GM12864 (cell line): ENCODE results near the gene ZMIZ1.

ENCODE experiments used
- DNase-seq: peaks from one replicate; pipeline ENCODE4 v3.0.0-alpha.2; 2011; ENCODE audit warnings: low read depth
- H3K4me3 ChIP-seq: 2 replicates; pipeline ENCODE4 v1.5.1; 2011; ENCODE audit warnings: mild to moderate bottlenecking, low read depth, low read length, control low read depth
- CTCF ChIP-seq: IDR thresholded peaks from 2 replicates; pipeline ENCODE4 v1.5.1; 2011; ENCODE audit warnings: low read depth, mild to moderate bottlenecking, moderate library complexity, low read length, control low read depth, inconsistent platforms; ENCODE audit errors: missing control alignments

The ZMIZ1 gene

GRCh38 chr10:79097021-79097872, 28.5 kb downstream of the ZMIZ1 start:
- DNase-seq = no peak
- no peak overlapping the region for H3K4me3 ChIP-seq
- TF ChIP-seq CTCF = no peak

DNA sequence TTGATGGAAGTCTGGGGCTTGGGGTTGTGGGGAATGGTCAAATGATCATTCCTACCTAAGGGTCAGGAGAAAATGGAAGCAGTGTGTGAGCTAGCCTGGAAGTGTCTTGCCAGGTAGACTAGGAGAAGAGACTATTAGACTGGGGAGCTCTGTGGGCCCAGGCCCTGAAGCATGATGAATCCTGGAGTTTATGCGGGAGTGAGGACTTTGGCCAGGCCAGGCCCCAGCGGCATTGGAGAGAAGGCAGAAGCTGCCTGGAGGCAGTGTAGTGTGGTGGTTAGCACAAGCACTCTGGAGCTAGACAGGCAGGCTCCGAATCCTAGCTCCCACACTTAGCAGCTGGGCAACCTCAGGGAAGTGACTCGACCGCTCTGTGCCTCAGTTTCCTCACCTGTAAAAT, 29.3 kb downstream of the ZMIZ1 start:
- no peak for DNase-seq
- no peak for TF ChIP-seq CTCF

DNA sequence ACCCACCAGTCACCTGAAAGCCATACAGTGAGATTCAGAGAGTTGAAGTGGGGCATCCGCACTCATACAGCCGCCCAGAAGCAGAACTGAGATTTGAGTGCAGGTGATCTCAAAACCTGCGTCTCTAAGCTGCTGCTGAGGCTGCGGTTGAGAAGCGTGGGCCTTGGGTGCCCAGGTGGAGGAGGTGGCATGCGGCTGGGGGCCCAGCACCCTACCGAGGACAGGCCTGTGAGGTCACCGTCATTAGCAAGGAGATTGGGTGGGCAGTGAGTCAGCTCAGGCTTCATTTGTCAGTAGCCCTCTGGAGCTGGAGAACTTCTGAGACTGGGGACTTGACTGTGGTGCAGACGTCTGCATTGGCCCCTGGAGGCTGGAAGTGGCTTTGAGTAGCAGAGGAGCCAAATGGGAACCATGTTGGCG, 29.8 kb downstream of the ZMIZ1 start:
- DNase-seq = peak; percentile 52
- H3K4me3 ChIP-seq = no peak overlapping the region
- no peak for TF ChIP-seq CTCF

More for the DNA sequence above, 29.3 kb downstream of the ZMIZ1 start:
- no peak overlapping the region for H3K4me3 ChIP-seq

DNA sequence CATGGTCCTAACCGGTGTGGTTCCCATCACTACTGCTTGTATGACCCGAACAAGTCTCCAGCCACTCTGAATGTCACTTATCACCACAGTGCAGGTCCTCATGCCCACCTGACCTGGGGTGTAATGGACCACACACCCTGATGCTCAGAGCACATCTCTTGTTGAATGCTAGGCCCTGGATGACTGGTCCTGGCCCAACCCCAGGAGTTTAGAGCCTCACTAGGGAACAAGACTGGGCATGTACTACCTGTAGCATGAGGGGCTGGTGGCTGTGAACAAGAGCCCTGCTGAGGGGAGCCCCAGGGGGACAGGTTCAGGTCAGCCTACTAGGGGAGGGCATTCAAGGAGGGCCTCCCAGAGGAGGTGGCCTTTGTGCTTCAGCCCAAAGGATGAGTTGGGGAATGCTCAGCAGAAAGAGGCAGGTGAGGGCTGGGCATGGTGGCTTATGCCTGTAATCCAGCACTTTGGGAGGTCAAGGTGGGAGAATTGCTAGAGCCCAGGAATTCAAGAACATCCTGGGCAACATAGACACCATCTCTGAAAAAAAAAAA, 31.2 kb downstream of the ZMIZ1 start:
- no peak for DNase-seq
- no peak for TF ChIP-seq CTCF
- no peak overlapping the region for H3K4me3 ChIP-seq

- H3K4me3 ChIP-seq = no peak overlapping the region
- TF ChIP-seq CTCF = no peak
- no peak for DNase-seq
These were observed 32.0 kb downstream of the ZMIZ1 start for GRCh38 chr10:79100771-79101170.

DNA sequence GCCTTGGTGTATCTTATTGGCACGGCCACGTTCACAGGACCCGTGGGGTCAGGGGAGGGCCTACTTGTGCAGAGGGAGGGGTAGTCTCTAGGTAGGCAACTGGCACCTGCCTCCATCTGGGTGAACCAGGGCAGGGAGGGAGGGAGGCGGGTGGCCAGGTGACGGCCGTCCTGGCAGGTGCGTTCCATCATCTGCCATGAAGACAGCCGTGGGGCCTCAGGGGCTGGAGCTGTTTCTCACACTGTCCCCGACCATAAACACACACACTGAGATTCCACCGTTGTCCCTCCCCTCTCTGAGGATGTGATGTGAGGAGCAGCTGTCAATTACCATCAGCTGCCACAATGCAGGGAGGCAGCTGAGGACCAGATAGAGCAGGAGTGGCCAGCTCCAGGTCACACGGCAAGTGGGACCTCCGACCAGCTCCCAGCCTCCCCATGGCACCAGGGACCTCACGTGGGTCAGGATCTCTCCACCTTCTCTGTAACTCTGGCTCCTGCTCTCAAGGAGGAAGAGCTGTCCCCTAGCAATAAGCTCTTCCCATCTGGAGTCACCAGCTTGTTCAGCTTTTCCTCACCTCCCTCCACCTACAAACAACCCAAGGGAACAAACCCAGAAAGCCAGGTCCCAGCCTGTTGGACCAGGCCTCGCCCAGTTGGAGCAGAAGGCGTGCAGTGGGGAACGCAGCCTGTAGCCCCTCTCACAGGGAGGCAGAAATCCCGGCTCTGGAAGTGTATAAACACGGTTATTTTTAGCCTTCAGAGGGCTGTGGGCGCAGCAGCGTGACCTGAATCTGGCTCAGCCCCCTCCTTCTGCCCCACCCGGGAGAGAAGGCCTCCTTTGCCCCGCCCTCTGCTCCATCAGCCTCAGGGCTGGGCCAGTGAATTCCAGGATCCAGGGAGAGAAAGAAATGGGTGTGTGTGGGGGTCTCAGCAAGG, 33.1 kb downstream of the ZMIZ1 start:
- H3K4me3 ChIP-seq = no peak overlapping the region
- no peak for DNase-seq

More for the DNA sequence above, 33.1 kb downstream of the ZMIZ1 start:
- no peak for TF ChIP-seq CTCF
